GM12801 (cell line): ENCODE results near the gene DMD.

Experiments
- CTCF ChIP-seq: IDR thresholded peaks from one replicate; pipeline ENCODE4 v1.5.1; 2011; ENCODE audit warnings: control low read depth; ENCODE audit not compliant: insufficient read length; ENCODE audit errors: extremely low read depth

Gene DMD

GRCh38 chrX:31429915-31430314, 1781.4 kb downstream of the DMD start:
- no peak for TF ChIP-seq CTCF

GRCh38 chrX:31423609-31424189, 1787.7 kb downstream of the DMD start:
- no peak for TF ChIP-seq CTCF

GRCh38 chrX:31421441-31421840, 1789.9 kb downstream of the DMD start:
- TF ChIP-seq CTCF, result no peak

- no peak for TF ChIP-seq CTCF
Measured at GRCh38 chrX:31420711-31421151, 1790.6 kb downstream of the DMD start.

DNA sequence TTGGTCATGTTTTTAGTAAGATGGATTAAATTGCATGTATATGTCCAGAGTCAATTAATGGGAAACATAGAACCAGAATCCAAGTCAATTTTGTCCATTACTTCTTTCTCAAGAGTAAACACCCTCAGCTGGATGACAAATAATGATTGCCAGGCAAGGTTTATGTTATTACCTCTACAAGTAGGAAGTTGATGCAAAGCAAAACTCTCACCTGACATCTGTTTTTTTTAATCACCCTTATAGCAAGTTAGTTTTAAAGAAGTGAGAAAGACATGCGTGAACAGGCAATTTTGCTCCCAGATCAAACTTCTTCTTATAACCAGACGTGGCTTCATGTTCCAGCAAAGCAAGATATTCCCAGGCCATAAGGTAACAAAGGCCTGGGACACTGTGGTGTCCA, 1791.0 kb downstream of the DMD start:
- no peak for TF ChIP-seq CTCF

- TF ChIP-seq CTCF, result no peak
Measured at GRCh38 chrX:31397119-31397518, 1814.2 kb downstream of the DMD start.

- TF ChIP-seq CTCF, result no peak
Measured at GRCh38 chrX:31392513-31392912, 1818.8 kb downstream of the DMD start.
